NCI-H1436 treated with DMSO at 0.1 percent for 48 hours (cell line): Measurements from ENCODE around the gene DCTN2.
A peak's percentile ranks its signal among the peaks of the same experiment; 100 is the strongest.
"Not testable (repeated sequence)": the region's sequence is repeated elsewhere in the genome, so short reads cannot be mapped to it uniquely, and the experiment has no call there.

Experiments
- DNase-seq: peaks from one replicate; lab custom pipeline; 2025; lab: John Stamatoyannopoulos, UW

Gene DCTN2

DNA sequence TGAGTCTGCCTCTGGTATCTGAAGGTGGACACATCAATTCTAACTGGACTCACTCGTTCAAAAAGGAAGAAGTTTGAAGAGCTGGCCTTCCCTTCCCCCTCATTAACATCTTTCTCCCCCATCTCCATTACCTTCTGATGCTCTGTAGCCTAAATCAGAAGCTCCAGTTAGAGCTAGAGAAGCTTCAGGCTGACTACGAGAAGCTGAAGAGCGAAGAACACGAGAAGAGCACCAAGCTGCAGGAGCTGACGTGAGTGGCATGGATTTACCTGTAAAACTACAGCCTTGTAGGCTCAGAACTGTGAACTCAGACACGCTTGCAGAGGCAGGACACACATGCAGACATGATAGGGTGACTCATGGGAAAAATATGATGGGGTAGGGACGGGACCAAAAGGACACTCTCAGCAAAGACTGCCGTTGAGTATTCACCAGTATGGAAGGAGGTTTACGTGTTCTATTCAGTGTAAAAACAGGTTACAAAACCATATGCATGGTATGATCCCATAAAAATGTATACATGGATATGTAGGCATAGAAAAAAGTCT, 29.7 kb upstream of the DCTN2 start:
- no peak for DNase-seq

DNA sequence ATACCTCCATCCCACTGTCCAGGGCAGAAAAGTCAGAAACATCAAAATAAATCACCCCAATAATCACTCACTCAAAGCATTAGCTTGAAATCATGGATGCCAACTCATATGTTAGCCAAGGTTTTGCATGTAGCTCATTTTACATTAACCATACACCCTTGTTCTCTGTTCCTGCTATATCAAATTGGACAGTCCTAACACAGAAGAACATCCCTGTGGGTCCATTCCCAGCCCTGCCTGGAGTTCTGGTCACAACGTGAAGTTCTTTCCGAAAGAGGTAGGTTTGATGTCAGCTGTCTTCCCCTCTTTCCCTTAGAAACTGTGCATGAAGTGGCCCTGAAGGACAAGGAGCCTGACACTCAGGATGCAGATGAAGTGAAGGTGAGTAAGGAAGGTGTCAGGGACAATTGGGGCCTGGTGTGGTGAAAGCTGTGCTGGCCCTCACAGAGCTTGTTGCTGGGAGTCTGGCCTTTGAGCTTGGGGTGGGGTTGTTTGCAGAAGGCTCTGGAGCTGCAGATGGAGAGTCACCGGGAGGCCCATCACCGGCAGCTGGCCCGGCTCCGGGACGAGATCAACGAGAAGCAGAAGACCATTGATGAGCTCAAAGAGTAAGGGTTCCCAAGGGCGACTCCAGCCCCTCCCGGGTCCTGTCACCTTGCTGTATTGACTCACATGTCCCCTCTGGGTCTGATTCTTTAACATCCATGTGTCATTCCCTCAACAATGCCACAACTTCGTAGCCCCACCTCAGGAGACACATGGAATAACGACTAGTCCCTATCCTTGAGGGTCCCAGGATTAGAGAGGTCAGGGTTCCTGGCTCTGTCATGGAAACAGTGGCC, 29.0 kb upstream of the DCTN2 start:
- no peak for DNase-seq

DNA sequence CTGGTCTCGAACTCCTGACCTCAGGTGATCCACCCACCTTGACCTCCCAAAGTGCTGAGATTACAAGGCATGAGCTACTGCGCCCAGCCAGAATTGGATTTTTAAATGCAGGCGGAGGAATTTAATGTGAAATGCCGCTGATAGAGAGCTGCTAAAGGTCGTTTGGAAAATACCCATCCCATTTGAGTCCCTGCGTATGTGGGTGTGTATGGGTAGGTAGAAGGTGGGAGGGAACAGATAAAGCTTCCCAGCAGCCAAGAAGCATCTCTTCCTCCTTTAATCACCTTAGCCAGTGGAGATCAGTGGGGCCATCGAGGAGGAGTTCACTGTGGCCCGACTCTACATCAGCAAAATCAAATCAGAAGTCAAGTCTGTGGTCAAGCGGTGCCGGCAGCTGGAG, 27.8 kb upstream of the DCTN2 start:
- no peak for DNase-seq

DNA sequence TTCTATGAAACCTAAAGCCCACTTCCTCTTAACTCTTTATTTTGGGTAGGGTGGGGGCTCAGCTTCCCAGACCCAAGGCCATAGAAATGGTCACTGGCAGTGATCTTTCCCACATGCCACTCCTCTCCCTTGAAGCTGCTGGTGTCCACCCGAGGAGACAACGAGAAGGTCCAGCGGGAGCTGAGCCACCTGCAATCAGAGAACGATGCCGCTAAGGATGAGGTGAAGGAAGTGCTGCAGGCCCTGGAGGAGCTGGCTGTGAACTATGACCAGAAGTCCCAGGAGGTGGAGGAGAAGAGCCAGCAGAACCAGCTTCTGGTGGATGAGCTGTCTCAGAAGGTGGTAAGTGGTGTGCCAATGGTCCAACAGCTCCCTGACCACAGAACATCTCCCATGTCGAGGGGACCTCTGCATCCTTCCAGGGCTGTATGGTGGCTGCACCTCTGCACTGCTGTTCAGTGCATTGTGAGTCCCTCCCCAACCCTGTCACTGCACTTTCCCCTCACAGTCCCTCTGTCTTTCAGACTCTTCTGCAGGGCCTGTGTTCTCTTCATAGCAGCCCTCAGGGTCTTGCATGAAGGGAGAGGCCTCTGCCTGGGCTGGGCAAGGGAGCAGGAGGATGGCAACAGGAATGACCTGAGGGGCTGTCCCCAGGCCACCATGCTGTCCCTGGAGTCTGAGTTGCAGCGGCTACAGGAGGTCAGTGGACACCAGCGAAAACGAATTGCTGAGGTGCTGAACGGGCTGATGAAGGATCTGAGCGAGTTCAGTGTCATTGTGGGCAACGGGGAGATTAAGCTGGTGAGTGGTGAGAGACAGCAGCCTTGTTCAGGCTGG, 25.2 kb upstream of the DCTN2 start:
- DNase-seq = no peak

- DNase-seq = not testable (repeated sequence)
Observed at GRCh38 chr12:57570438-57570837, 23.4 kb upstream of the DCTN2 start.

- DNase-seq = no peak
Observed at GRCh38 chr12:57569858-57570257, 22.9 kb upstream of the DCTN2 start.

- no peak for DNase-seq
Observed at GRCh38 chr12:57568838-57569237, 21.8 kb upstream of the DCTN2 start.

- DNase-seq = no peak
Observed at GRCh38 chr12:57564178-57564740, 17.3 kb upstream of the DCTN2 start.

DNA sequence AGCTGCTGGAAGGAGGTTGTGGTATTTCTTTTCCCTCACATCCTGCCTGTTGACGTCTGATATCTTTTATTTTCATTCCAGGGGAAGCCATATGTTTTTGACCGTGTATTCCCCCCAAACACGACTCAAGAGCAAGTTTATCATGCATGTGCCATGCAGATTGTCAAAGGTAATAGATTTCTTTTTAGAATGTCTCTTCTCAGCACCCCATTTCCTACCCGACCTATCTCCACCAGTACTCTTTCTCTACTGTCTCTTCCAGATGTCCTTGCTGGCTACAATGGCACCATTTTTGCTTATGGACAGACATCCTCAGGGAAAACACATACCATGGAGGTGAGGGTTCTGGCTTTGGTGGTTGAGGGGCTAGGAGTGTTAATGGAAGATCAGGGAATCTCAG, 16.4 kb upstream of the DCTN2 start:
- no peak for DNase-seq

DNA sequence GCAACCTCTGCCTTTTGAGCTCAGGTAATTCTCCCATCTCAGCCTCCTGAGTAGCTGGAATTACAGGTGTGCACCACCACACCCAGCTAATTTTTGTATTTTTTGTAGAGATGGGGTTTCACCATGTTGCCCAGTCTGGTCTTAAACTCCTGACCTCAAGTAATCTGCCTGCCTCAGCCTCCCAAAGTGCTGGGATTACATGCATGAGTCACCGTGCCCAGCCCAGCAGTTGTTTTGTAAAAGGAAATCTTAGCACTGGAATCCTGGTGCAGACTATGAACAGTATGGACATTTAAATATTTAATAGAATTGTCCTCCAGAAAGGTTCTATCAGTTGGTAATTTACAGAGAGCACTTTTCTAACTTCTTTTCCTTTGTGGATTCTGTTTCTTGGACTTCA, 14.1 kb upstream of the DCTN2 start:
- DNase-seq = not testable (repeated sequence)

- DNase-seq = no peak
Observed at GRCh38 chr12:57560516-57560915, 13.5 kb upstream of the DCTN2 start.

DNA sequence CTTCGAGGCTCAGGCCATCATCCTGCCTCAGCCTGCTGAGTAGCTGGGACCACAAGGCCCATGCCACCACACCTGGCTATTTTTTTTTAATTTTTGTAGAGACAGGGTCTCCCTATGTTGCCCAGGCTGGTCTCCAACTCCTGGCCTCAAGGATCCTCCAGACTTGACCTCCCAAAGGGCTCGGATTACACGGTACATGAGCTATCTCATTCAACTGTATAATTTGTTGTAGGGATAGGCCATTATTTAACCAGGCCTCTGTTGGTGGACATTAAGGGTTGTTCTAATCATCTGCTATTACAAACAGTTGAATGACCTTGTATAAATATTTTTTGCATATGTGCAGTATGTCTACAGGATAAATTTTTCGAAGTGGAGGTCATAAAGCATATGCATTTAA, 11.9 kb upstream of the DCTN2 start:
- no peak for DNase-seq

GRCh38 chr12:57554897-57555296, 7.9 kb upstream of the DCTN2 start:
- DNase-seq = no peak

GRCh38 chr12:57554453-57554852, 7.5 kb upstream of the DCTN2 start:
- no peak for DNase-seq

DNA sequence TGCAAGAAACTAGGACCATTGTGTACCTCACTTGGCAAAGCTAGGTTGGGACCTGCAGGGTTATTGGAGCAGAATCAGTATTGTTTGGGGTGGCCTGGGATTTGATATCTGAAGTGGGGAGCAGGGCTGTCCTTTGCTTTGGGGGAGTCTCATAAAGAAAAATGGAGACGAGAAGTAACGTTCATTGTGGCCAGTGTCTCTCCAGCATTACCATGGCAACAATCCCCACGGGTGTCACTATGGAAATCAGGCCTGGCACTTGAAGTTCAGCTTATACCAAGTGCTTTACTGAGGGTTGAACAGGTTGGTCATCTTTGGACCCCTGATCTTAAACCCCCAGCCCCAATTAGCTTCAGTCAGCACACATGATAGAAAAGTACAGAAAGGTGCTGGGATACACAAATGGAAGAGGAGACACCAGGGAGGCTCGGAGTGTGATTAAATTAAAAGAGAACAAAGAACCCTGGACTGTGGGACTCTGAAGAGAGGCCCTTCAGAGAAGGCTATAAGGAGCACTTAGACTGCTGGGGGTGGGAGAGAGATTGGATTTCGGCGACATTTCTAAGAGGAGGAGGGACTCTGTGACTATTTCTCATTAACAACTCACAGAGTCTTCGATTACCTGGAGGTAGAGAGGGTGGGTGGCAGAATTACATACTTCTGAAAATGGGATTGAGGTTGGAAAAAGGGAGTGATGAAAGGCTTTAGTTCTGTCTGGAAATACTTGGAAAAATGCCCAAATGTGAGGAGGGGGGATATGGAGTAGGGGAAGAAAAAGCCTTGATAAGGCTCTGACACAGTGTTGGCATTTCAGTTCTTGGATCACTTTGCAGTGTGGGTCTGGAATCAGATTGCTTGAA, 6.6 kb upstream of the DCTN2 start:
- DNase-seq = peak; percentile 28

DNA sequence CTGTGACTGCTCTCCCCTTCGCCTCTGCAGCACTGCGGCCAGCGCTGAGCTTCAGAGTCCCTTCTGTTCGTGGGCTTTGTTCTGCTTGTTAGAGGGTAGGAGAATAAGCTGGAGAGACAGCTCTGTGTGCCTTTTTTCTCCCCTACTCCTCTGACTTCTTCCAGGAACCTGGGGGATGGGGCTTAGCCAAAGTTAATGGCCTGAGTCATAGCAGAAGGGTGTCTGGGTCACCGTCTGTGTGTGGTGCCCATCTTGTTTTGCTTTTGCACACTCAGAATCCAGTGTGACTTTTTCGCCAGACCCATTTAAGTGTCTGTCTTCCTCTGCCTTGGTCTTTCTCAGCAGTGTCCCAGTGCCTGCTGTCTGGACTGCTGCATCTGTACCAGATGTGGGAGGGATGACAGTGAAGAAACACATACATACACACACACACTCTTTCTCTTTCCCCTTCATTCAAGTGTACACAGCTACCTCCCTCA, 5.9 kb upstream of the DCTN2 start:
- DNase-seq = no peak

DNA sequence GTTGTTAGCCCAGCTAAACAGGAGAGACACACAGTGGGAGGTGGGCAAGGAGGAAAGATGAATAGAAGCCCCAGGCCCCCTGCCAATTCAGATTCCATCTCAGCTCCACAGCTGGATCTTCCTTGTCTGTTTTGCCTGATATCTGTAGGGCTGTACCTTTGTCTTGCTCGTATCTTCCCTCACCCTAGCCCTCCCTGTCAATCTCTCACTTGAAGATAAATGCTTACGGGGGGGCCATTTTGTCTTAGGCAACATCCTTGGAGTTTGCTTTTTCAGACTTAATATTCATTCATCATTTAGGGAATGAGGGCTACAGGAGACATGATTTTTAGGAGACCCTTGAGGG, 5.3 kb upstream of the DCTN2 start:
- no peak for DNase-seq

- no peak for DNase-seq
Observed at GRCh38 chr12:57551637-57552305, 4.8 kb upstream of the DCTN2 start.

DNA sequence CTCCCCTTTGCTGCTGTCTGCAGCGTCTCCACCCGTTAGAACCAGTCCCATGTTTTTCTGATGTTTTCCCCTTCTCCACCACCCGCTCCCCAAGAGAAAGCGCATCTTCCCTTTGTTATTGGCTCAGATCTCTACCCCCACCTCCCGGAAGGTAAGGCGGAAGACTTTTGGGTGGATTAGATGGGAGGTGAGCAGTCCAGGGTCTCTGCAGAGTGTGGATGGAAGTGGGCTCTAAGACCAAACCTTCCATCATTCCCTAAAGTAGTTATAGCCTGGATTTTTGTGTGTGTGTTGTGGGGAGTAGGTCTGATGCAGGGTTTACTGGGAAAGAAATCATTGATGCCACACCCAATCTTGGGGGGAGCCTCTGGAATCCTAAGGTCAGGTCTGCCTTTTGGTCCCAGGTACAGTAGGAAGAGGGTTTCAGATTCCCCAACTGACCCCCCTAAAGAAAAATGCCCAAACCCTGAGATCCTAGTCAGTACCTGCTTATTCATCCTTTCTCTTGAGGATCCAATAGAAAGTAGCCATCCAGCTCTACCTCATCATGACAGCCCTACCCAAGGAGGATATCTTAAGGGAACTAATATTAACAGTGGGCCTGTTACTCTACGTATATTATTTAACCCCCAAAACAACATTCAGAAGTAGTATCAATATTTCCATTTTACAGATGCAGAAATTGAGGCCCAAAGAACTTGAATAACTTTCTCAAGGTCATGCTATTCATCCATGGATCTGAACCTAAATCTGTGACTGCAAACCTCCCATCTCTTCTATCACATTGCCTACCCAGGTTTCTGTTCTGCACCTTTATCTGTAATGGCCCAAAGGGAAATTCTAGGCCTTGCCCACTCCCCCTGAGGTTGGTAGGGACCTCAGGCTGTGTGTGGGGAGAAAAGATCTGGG, 3.9 kb upstream of the DCTN2 start:
- no peak for DNase-seq
